Fibroblast of mammary gland (primary cell): ENCODE data around the gene PTPRE.

ENCODE experiments used
- DNase-seq: peaks from one replicate; pipeline ENCODE4 v3.0.0-alpha.2; 2010; ENCODE audit warnings: low read depth
- H3K4me3 ChIP-seq: 2 replicates; pipeline ENCODE4 v1.5.1; 2011; ENCODE audit warnings: low read depth, mild to moderate bottlenecking, low read length, moderate library complexity; ENCODE audit not compliant: control insufficient read depth
- TF ChIP-seq, protein P1 (sequence below): conservative IDR thresholded peaks from 2 replicates; pipeline ENCODE4 v1.5.1; 2011; ENCODE audit warnings: low read depth, low read length, inconsistent platforms; ENCODE audit not compliant: control insufficient read depth, insufficient read depth

The PTPRE gene

GRCh38 chr10:128009372-128010126 lies 102.6 kb downstream of the PTPRE start:
- DNase-seq: peak; percentile 44
- H3K4me3 ChIP-seq: no peak overlapping the region
- TF ChIP-seq, protein P1, sequence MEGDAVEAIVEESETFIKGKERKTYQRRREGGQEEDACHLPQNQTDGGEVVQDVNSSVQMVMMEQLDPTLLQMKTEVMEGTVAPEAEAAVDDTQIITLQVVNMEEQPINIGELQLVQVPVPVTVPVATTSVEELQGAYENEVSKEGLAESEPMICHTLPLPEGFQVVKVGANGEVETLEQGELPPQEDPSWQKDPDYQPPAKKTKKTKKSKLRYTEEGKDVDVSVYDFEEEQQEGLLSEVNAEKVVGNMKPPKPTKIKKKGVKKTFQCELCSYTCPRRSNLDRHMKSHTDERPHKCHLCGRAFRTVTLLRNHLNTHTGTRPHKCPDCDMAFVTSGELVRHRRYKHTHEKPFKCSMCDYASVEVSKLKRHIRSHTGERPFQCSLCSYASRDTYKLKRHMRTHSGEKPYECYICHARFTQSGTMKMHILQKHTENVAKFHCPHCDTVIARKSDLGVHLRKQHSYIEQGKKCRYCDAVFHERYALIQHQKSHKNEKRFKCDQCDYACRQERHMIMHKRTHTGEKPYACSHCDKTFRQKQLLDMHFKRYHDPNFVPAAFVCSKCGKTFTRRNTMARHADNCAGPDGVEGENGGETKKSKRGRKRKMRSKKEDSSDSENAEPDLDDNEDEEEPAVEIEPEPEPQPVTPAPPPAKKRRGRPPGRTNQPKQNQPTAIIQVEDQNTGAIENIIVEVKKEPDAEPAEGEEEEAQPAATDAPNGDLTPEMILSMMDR: no peak

- no peak overlapping the region for H3K4me3 ChIP-seq
- peak; percentile 57 for DNase-seq
- TF ChIP-seq, protein P1: peak; percentile 97
Observed at GRCh38 chr10:128011059-128011979, 104.4 kb downstream of the PTPRE start.

DNA sequence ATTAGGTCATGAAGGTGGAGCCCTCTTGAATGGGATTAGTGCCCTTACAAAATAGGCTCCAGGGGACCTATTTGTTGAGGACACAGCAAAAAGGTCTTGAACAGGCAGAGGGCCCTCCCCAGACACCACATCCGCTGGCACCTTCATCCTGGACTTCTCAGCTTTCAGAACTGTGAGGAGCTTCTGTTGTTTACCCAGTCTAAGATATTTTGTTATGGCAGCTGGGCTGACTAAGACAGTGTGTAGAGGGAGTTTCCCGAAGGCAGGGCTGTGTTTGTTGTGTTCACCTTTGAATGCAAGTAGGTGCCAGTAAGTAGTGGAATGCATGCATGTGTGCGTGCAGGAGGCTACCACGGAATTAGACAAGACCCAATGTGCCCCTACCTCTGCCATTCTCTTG lies 106.7 kb downstream of the PTPRE start:
- DNase-seq: no peak
- TF ChIP-seq, protein P1: no peak
- H3K4me3 ChIP-seq: no peak overlapping the region

GRCh38 chr10:128014236-128014635 lies 107.3 kb downstream of the PTPRE start:
- DNase-seq: no peak
- no peak overlapping the region for H3K4me3 ChIP-seq
- TF ChIP-seq, protein P1: no peak

- DNase-seq: no peak
- H3K4me3 ChIP-seq: no peak overlapping the region
- TF ChIP-seq, protein P1: no peak
Observed at GRCh38 chr10:128016423-128017060, 109.6 kb downstream of the PTPRE start.

GRCh38 chr10:128017822-128018221 lies 110.9 kb downstream of the PTPRE start:
- no peak overlapping the region for H3K4me3 ChIP-seq
- TF ChIP-seq, protein P1: no peak
- no peak for DNase-seq
